Right renal cortex interstitium (tissue), 3 donors: ENCODE data around the gene SMAD3. TPM values are rescaled to one million over a fixed set of nuclear protein-coding genes. Genes with fewer than 3 reads are reported as not detected.
"Not testable (repeated sequence)": the region's sequence is repeated elsewhere in the genome, so short reads cannot be mapped to it uniquely, and the experiment has no call there.

Source experiments
- DNase-seq, 3 donors: peaks; one replicate each; pipeline ENCODE4 v3.0.0-alpha.2; 2013; ENCODE audit warnings: low read depth in 3 of 3, low spot score in 2 of 3
- polyA plus RNA-seq, 3 donors: library from polyadenylated mRNA; unstranded; fragments of 120-200 nt; gene quantifications; one replicate each; pipeline ENCODE4 v1.2.1, GENCODE V29; 2013; ENCODE audit not compliant: insufficient read length in 3 of 3

SMAD3 gene
- 10 to 100 TPM; 43.2 to 47.3 (median 46.0) TPM for polyA plus RNA-seq

GRCh38 chr15:67065531-67066005 is at the start of gene SMAD3:
Gene SMAD3, plus strand, starts transcription at chr15:67065602. Its CDS starts 553 bp downstream, at chr15:67066155.
- DNase-seq: peak; percentile 65 to 86 (median 83)

- DNase-seq: no peak
Measured at GRCh38 chr15:67017311-67017710, 48.1 kb upstream of the SMAD3 start.

GRCh38 chr15:67018026-67018425 is 47.4 kb upstream of the SMAD3 start:
- DNase-seq: no peak

- no peak for DNase-seq
Measured at GRCh38 chr15:67018441-67018840, 47.0 kb upstream of the SMAD3 start.

- DNase-seq: no peak
Measured at GRCh38 chr15:67019069-67019468, 46.3 kb upstream of the SMAD3 start.

GRCh38 chr15:67019884-67020520 is 45.4 kb upstream of the SMAD3 start:
- no peak for DNase-seq

- DNase-seq: not testable (repeated sequence)
Measured at GRCh38 chr15:67020668-67021067, 44.7 kb upstream of the SMAD3 start.

- no peak for DNase-seq
Measured at GRCh38 chr15:67021455-67021854, 43.9 kb upstream of the SMAD3 start.

GRCh38 chr15:67022587-67023105 is 42.8 kb upstream of the SMAD3 start:
- DNase-seq: no peak

- DNase-seq: no peak
Measured at GRCh38 chr15:67023517-67024313, 41.7 kb upstream of the SMAD3 start.

- no peak for DNase-seq
Measured at GRCh38 chr15:67024314-67024997, 40.9 kb upstream of the SMAD3 start.

- DNase-seq: no peak
Measured at GRCh38 chr15:67024998-67025368, 40.4 kb upstream of the SMAD3 start.

- no peak for DNase-seq
Measured at GRCh38 chr15:67025719-67026609, 39.4 kb upstream of the SMAD3 start.

GRCh38 chr15:67026610-67026967 is 38.8 kb upstream of the SMAD3 start:
- no peak for DNase-seq

- DNase-seq: not testable (repeated sequence)
Measured at GRCh38 chr15:67028440-67028839, 37.0 kb upstream of the SMAD3 start.

- no peak for DNase-seq
Measured at GRCh38 chr15:67030036-67030762, 35.2 kb upstream of the SMAD3 start.

- no peak for DNase-seq
Measured at GRCh38 chr15:67031331-67031730, 34.1 kb upstream of the SMAD3 start.

GRCh38 chr15:67032608-67033007 is 32.8 kb upstream of the SMAD3 start:
- no peak for DNase-seq

- DNase-seq: no peak
Measured at GRCh38 chr15:67033012-67033411, 32.4 kb upstream of the SMAD3 start.
